Measurements from ENCODE around the gene TDRD10. TPM values are rescaled to one million over a fixed set of nuclear protein-coding genes. Genes with fewer than 3 reads are reported as not detected.

The TDRD10 gene
- total and polyA plus RNA-seq, 2 donors (not counting 1 experiment from before 2014, with no cell fraction given) = 0.06 TPM; not detected in 1

DNA sequence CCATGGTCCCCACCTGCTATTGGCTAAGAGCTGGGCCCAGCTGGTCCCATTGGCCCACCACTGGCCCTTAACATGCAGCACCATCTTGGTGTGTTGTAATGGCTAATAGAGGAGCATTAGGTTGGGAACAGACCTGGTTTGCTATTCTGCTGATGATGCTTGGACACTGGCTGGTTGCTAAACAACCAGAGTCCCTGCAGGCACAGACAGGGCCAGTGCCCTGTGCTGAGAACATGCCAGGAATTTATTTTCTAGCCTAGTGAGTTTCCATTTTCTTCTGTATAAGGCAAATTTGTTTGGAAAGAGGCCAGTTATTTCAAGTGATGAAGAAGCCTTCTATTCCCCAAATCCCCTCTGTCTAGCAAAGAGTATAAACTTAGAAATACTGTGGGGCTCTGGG is 42.9 kb upstream of the TDRD10 start:
- Histone ChIP-seq H3K4me1 (ENCODE audit: control insufficient read depth in 2 of 2, insufficient read depth in 2 of 2, low read length in 2 of 2) (no peaks in the 10 kb centered on the region), H3K9me3 (ENCODE audit: control extremely low read depth in 1 of 3, control insufficient read depth in 2 of 3, insufficient read depth in 1 of 3, low read length in 2 of 3) (no peaks in the 10 kb centered on the region), H3K27ac (ENCODE audit: low read length in 2 of 2) (no peak overlapping the region), H3K4me2 (replicated peaks; ENCODE audit: low read depth, low read length, poor library complexity, severe bottlenecking) (no peak overlapping the region), H3K27me3 (replicated peaks in 1 of 4; ENCODE audit: control extremely low read depth in 1 of 4, control insufficient read depth in 3 of 4, insufficient read depth in 4 of 4, low read length in 3 of 4) (no peaks in the 10 kb centered on the region), H2AFZ (ENCODE audit: insufficient read depth, low read depth, low read length, poor library complexity, severe bottlenecking) (no peak overlapping the region), H3K4me3 (ENCODE audit: control extremely low read depth in 1 of 5, extremely low read depth in 1 of 5, insufficient read depth in 1 of 5, low read depth in 2 of 5, low read length in 4 of 5) (no peak overlapping the region), H4K20me1 (ENCODE audit: control insufficient read depth, insufficient read depth, low read length, poor library complexity, severe bottlenecking) (no peaks in the 10 kb centered on the region), H3K79me2 (ENCODE audit: control insufficient read depth, insufficient read depth, low read length) (no peaks in the 10 kb centered on the region), H3K36me3 (replicated peaks in 1 of 2; ENCODE audit: control extremely low read depth in 1 of 2, control insufficient read depth in 1 of 2, extremely low read depth in 1 of 2, insufficient read depth in 2 of 2, low read length in 1 of 2) (no peaks in the 10 kb centered on the region), H3K9ac (ENCODE audit: low read length) (no peak overlapping the region)
- Mint-ChIP-seq H3K4me1 (no peaks in the 10 kb centered on the region), H3K4me3 (no peak overlapping the region), H3K27me3 (no peaks in the 10 kb centered on the region), H3K9me3 (ENCODE audit: insufficient read depth) (no peaks in the 10 kb centered on the region), H3K27ac (no peak overlapping the region)
- ATAC-seq (ENCODE audit: low read depth) = no peak
- intact Hi-C loops (cut with micrococcal nuclease) = no loop called here
- ChIA-PET CTCF (no interaction called here), POLR2A (no interaction called here)
- TF ChIP-seq CTCF (IDR thresholded peaks at IDR 0.05) = no peak
- DNase-seq = no peak

- no peaks in the 10 kb centered on the region for H3K9me3 ChIP-seq (ENCODE audit: control extremely low read depth in 1 of 3, control insufficient read depth in 2 of 3, insufficient read depth in 1 of 3, low read length in 2 of 3)
- TF ChIP-seq EZH2 (IDR thresholded peaks at IDR 0.05; ENCODE audit: borderline replicate concordance, insufficient read depth, low read depth, low read length, poor library complexity, severe bottlenecking) (no peak), CTCF (IDR thresholded peaks at IDR 0.05) (no peak)
- H3K27me3 ChIP-seq (replicated peaks in 1 of 4; ENCODE audit: control extremely low read depth in 1 of 4, control insufficient read depth in 3 of 4, insufficient read depth in 4 of 4, low read length in 3 of 4) = no peaks in the 10 kb centered on the region
- H2AFZ ChIP-seq (ENCODE audit: insufficient read depth, low read depth, low read length, poor library complexity, severe bottlenecking) = no peak overlapping the region
- 84% methylated on average over 12 of the region's 15 CpGs for WGBS (ENCODE audit: insufficient coverage)
- no peaks in the 10 kb centered on the region for H3K9me3 Mint-ChIP-seq (ENCODE audit: insufficient read depth)
- ChIA-PET CTCF (no interaction called here), POLR2A (no interaction called here)
- no peaks in the 10 kb centered on the region for H3K36me3 ChIP-seq (replicated peaks in 1 of 2; ENCODE audit: control extremely low read depth in 1 of 2, control insufficient read depth in 1 of 2, extremely low read depth in 1 of 2, insufficient read depth in 2 of 2, low read length in 1 of 2)
- no peaks in the 10 kb centered on the region for H3K79me2 ChIP-seq (ENCODE audit: control insufficient read depth, insufficient read depth, low read length)
- no peaks in the 10 kb centered on the region for H4K20me1 ChIP-seq (ENCODE audit: control insufficient read depth, insufficient read depth, low read length, poor library complexity, severe bottlenecking)
- no peak for ATAC-seq (ENCODE audit: low read depth)
- H3K4me1 Mint-ChIP-seq = no peaks in the 10 kb centered on the region
- H3K27ac Mint-ChIP-seq = no peak overlapping the region
- no peak overlapping the region for H3K4me2 ChIP-seq (replicated peaks; ENCODE audit: low read depth, low read length, poor library complexity, severe bottlenecking)
- intact Hi-C loops (cut with micrococcal nuclease) = no loop called here
- no peak for DNase-seq
- no peak overlapping the region for H3K4me3 Mint-ChIP-seq
- H3K9ac ChIP-seq (ENCODE audit: low read length) = no peak overlapping the region
- no peaks in the 10 kb centered on the region for H3K4me1 ChIP-seq (ENCODE audit: control insufficient read depth in 2 of 2, insufficient read depth in 2 of 2, low read length in 2 of 2)
- no peak overlapping the region for H3K4me3 ChIP-seq (ENCODE audit: control extremely low read depth in 1 of 5, extremely low read depth in 1 of 5, insufficient read depth in 1 of 5, low read depth in 2 of 5, low read length in 4 of 5)
- no peaks in the 10 kb centered on the region for H3K27me3 Mint-ChIP-seq
- no peak overlapping the region for H3K27ac ChIP-seq (ENCODE audit: low read length in 2 of 2)
Measured at GRCh38 chr1:154460695-154461260, 41.2 kb upstream of the TDRD10 start.

Data from B cell (primary cell).